ENCODE measurements around the gene SS18L1. TPM values are rescaled to one million over a fixed set of nuclear protein-coding genes. Genes with fewer than 3 reads are reported as not detected.

The SS18L1 gene
- total RNA-seq, result 18.3 and 19.9 TPM in 2 replicates
- long read RNA-seq, partial matches to known transcripts, result 0 of 5 reads
- long read RNA-seq, other reads (novel, unspliced or antisense), result 5 of 5 reads

GRCh38 chr20:62143081-62143956 is at the start of gene SS18L1, which contains the start of gene PSMA7:
Gene SS18L1, plus strand, starts transcription at chr20:62143769. Its CDS starts 52 bp downstream, at chr20:62143821.
Gene PSMA7, minus strand, starts transcription at chr20:62143394. Its CDS starts 91 bp downstream, at chr20:62143303.
- DNase-seq (ENCODE audit: extremely low spot score, unreplicated experiment), result peak; percentile 95
- Mint-ChIP-seq H3K27me3 (ENCODE audit: unreplicated experiment) (no peaks in the 10 kb centered on the region), H3K36me3 (ENCODE audit: unreplicated experiment) (peaks cover 12% of the 10 kb centered on the region), H3K9me3 (ENCODE audit: unreplicated experiment) (no peaks in the 10 kb centered on the region), H3K4me3 (ENCODE audit: unreplicated experiment) (peak within 1 kb of the TSS; percentile 85), H3K4me1 (ENCODE audit: unreplicated experiment) (peaks cover 43% of the 10 kb centered on the region), H3K27ac (ENCODE audit: unreplicated experiment) (peak within 1 kb of the TSS; percentile 89)
- TF ChIP-seq, protein P1, sequence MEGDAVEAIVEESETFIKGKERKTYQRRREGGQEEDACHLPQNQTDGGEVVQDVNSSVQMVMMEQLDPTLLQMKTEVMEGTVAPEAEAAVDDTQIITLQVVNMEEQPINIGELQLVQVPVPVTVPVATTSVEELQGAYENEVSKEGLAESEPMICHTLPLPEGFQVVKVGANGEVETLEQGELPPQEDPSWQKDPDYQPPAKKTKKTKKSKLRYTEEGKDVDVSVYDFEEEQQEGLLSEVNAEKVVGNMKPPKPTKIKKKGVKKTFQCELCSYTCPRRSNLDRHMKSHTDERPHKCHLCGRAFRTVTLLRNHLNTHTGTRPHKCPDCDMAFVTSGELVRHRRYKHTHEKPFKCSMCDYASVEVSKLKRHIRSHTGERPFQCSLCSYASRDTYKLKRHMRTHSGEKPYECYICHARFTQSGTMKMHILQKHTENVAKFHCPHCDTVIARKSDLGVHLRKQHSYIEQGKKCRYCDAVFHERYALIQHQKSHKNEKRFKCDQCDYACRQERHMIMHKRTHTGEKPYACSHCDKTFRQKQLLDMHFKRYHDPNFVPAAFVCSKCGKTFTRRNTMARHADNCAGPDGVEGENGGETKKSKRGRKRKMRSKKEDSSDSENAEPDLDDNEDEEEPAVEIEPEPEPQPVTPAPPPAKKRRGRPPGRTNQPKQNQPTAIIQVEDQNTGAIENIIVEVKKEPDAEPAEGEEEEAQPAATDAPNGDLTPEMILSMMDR (IDR thresholded peaks at IDR 0.05), result no peak

DNA sequence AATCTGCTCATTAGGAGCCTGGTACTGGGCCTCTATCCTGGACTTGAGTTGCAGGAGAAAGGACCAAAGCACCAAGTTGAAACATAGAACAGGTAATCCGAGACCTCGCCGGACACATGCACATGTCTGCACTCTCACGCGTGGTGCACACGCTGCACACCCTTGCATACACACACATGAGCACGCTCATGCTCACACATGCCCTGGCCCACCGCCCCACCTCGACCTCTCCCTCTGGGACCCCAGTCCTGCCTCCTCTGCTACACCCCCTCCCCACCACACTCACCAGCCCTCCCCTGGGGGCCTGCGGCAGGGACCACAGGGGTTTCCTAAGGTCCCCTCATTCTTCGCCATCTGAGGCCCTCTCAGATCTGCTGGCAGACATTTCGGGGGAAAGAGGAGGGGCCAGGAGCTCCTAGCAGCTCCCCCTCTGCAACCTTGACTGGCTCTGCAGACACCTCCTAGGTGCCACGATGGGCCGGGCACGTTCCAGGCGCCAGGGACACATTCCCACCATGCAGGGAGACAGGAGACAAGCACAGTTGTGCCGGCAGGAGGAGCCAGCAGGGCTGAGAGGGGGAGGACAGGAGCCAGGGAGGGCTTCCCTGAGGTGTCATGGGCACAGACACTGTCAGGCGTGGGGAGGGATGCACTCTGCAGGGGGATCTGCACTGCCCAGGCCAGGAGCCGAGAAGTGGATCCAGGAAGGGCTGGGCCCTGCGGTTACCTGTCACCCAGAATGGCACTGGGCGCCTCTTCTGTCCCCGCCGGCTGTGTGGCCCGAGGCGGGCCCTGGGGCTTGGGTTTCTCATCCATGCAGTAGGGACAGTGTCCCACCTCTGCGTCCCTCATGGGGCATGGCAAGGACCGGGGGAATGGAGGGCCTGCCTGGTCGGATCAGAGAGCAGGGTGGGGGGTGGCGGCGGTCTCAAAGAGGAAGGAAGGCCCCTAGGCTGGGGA is 46.9 kb upstream of the SS18L1 start:
- TF ChIP-seq, protein P1 (IDR thresholded peaks at IDR 0.05), result no peak
- no peak overlapping the region for H3K4me3 Mint-ChIP-seq (ENCODE audit: unreplicated experiment)
- DNase-seq (ENCODE audit: extremely low spot score, unreplicated experiment), result peak; percentile 84
- H3K4me1 Mint-ChIP-seq (ENCODE audit: unreplicated experiment), result no peaks in the 10 kb centered on the region
- peaks cover 4% of the 10 kb centered on the region for H3K27me3 Mint-ChIP-seq (ENCODE audit: unreplicated experiment)
- H3K36me3 Mint-ChIP-seq (ENCODE audit: unreplicated experiment), result peaks cover 2% of the 10 kb centered on the region
- H3K27ac Mint-ChIP-seq (ENCODE audit: unreplicated experiment), result no peak overlapping the region
- H3K9me3 Mint-ChIP-seq (ENCODE audit: unreplicated experiment), result peaks cover 11% of the 10 kb centered on the region

DNA sequence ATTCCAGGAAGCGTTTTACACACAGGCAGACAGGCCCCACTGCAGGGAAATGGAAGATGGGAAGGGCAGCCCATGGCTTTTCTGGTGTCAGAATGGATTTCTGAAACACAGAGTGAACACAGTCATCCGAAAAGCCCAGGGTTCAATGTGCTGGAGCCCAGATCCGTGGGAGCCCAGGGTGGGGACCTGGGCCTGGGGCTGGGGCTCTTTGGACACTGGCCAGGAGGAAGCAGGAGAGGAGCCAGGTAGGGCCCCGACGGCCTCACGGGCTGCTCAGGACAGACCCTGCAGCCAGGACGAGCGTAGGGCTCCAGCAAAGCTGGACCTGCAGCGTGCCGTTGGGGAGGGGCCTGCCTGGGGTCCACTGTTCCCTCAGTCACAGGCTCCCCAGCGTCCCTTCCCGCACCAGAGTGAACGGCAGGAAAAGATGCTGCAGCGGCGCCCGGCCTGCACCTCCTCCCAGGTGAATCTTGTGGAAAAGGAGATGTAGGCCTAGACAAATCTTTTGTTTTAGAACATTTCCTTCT is 45.6 kb upstream of the SS18L1 start:
- Mint-ChIP-seq H3K27ac (ENCODE audit: unreplicated experiment) (no peak overlapping the region), H3K4me1 (ENCODE audit: unreplicated experiment) (no peaks in the 10 kb centered on the region), H3K27me3 (ENCODE audit: unreplicated experiment) (no peaks in the 10 kb centered on the region), H3K36me3 (ENCODE audit: unreplicated experiment) (peaks cover 2% of the 10 kb centered on the region), H3K9me3 (ENCODE audit: unreplicated experiment) (peaks cover 11% of the 10 kb centered on the region), H3K4me3 (ENCODE audit: unreplicated experiment) (no peak overlapping the region)
- TF ChIP-seq, protein P1 (IDR thresholded peaks at IDR 0.05), result no peak
- DNase-seq (ENCODE audit: extremely low spot score, unreplicated experiment), result no peak

DNA sequence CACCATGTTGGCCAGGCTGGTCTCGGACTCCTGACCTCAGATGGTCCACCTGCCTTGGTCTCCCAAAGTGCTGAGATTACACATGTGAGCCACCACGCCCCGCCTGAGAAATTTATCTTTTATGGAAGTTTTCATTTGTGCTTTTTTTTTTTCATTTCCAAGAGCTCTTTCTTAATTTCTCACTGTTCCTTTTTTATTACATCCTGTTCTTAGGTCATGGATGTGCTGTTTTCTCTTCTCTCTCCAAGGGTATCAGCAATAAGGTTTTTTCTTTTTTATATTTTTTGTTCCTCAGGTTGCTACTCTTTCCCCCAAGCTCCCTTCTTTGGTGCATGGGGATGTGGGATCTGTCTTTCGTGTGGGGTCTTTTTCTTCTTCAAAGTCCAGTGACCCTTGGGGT is 42.5 kb upstream of the SS18L1 start:
- Mint-ChIP-seq H3K27me3 (ENCODE audit: unreplicated experiment) (no peaks in the 10 kb centered on the region), H3K4me1 (ENCODE audit: unreplicated experiment) (no peaks in the 10 kb centered on the region), H3K9me3 (ENCODE audit: unreplicated experiment) (peaks cover 11% of the 10 kb centered on the region), H3K36me3 (ENCODE audit: unreplicated experiment) (peaks cover 2% of the 10 kb centered on the region), H3K4me3 (ENCODE audit: unreplicated experiment) (no peak overlapping the region), H3K27ac (ENCODE audit: unreplicated experiment) (no peak overlapping the region)
- TF ChIP-seq, protein P1 (IDR thresholded peaks at IDR 0.05), result no peak
- DNase-seq (ENCODE audit: extremely low spot score, unreplicated experiment), result no peak
